ENCODE data around the gene ATP1A1.

- TF ChIP-seq POLR2A (IDR thresholded peaks at IDR 0.05) (no peak), POLR2AphosphoS5 (IDR thresholded peaks at IDR 0.05) (peak in 1 of 3 donors; percentile 26)
- TF ChIP-seq, protein P1, sequence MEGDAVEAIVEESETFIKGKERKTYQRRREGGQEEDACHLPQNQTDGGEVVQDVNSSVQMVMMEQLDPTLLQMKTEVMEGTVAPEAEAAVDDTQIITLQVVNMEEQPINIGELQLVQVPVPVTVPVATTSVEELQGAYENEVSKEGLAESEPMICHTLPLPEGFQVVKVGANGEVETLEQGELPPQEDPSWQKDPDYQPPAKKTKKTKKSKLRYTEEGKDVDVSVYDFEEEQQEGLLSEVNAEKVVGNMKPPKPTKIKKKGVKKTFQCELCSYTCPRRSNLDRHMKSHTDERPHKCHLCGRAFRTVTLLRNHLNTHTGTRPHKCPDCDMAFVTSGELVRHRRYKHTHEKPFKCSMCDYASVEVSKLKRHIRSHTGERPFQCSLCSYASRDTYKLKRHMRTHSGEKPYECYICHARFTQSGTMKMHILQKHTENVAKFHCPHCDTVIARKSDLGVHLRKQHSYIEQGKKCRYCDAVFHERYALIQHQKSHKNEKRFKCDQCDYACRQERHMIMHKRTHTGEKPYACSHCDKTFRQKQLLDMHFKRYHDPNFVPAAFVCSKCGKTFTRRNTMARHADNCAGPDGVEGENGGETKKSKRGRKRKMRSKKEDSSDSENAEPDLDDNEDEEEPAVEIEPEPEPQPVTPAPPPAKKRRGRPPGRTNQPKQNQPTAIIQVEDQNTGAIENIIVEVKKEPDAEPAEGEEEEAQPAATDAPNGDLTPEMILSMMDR (IDR thresholded peaks at IDR 0.05), result no peak
Observed at GRCh38 chr1:116377541-116378529, 4.8 kb downstream of the ATP1A1 start.

Data from suprapubic skin (tissue), 4 donors.